Fibroblast of skin of left biceps (primary cell): ENCODE measurements around the gene PFAS.
"Not testable (repeated sequence)": the region's sequence is repeated elsewhere in the genome, so short reads cannot be mapped to it uniquely, and the experiment has no call there.

ENCODE experiments used
- DNase-seq, 2 experiments: peaks; one replicate each; pipeline ENCODE4 v3.0.0-alpha.2; 2013; ENCODE audit warnings: low read depth in 2 of 2

The PFAS gene, protein sequence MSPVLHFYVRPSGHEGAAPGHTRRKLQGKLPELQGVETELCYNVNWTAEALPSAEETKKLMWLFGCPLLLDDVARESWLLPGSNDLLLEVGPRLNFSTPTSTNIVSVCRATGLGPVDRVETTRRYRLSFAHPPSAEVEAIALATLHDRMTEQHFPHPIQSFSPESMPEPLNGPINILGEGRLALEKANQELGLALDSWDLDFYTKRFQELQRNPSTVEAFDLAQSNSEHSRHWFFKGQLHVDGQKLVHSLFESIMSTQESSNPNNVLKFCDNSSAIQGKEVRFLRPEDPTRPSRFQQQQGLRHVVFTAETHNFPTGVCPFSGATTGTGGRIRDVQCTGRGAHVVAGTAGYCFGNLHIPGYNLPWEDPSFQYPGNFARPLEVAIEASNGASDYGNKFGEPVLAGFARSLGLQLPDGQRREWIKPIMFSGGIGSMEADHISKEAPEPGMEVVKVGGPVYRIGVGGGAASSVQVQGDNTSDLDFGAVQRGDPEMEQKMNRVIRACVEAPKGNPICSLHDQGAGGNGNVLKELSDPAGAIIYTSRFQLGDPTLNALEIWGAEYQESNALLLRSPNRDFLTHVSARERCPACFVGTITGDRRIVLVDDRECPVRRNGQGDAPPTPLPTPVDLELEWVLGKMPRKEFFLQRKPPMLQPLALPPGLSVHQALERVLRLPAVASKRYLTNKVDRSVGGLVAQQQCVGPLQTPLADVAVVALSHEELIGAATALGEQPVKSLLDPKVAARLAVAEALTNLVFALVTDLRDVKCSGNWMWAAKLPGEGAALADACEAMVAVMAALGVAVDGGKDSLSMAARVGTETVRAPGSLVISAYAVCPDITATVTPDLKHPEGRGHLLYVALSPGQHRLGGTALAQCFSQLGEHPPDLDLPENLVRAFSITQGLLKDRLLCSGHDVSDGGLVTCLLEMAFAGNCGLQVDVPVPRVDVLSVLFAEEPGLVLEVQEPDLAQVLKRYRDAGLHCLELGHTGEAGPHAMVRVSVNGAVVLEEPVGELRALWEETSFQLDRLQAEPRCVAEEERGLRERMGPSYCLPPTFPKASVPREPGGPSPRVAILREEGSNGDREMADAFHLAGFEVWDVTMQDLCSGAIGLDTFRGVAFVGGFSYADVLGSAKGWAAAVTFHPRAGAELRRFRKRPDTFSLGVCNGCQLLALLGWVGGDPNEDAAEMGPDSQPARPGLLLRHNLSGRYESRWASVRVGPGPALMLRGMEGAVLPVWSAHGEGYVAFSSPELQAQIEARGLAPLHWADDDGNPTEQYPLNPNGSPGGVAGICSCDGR (N-terminal part only)

DNA sequence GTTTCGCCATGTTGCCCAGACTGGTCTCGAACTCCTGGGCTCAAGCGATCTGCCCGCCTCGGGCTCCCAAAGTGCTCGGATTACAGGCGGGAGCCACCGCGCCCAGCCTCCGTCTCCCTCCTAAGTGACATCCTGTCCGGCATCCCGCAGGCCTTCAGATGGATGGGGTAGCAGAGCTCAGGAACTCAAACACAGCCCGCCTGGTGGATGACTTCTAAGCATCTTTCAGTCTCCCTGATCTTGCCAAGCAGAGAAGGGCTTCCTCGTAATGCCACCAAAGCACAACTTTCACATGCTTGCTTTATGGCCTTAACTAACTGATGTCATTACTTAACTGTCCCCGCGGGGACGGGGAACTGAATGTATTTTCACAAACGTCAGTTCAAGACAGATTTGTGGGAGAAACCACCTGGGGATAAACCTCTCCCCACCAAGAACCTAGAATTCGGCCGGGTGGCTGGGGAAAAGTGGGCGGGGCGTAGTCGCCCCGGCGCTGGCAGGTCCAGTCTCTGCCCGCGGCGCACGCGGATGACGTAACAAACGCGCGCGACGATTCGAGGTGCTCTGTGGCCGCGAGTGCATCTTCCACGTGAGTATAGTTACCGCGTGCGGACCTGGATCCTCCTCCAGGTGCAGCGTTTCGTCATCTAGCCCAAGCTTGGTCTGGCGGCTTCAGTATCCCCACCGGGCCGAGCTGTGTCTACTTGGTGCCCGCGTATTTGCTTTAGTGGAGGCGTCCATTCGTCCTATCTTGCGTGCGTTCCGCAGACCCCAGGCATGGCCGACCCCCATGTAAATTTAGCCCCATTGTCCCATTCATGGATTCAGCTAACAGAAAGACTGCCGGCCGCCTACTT lies at the start of gene PFAS:
TSS of gene PFAS (plus strand) at position 539 of the 857 bp plus-strand sequence. CDS start 4,649 bp downstream, outside the sequence.
- DNase-seq, result peak; percentile 72 to 75

DNA sequence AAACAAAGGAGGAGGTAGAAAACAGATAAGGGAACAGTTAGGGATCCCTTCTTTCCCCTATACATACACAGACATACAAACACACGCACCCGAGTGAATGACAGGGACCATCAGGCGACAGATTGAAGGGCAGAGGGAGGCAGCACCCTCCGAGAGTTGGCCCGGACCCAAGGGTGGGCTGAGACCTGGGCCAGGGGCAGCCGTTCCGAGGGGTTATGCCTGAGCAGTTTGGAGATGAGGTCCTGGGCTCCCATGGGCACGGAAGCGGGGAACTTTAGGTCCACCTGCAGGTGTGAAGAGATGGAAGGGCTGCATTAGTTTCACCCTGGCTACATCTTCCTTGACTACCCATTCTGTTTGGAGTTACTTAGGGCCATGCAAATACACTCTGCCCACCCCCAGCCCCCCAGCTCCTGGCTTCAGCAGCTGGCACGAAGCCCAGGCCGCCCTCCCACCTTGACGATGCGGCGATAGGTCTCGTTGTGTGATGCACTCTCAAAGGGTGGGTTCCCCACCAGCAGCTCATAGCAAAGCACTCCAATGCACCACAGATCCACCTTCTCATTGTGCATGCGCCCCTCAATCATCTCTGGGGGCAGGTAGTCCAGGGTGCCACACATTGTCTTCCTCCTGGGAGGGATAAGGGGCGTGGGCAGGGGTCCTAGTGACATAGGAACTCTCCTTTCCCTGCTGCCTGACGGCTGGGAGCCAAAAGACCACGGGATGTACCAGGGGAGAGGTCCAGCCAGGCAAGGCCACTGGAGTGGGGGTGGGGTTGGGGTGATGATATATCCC lies 44.1 kb upstream of the PFAS start:
- DNase-seq, result no peak

- no peak for DNase-seq
Observed at GRCh38 chr17:8206536-8206935, 42.6 kb upstream of the PFAS start.

DNA sequence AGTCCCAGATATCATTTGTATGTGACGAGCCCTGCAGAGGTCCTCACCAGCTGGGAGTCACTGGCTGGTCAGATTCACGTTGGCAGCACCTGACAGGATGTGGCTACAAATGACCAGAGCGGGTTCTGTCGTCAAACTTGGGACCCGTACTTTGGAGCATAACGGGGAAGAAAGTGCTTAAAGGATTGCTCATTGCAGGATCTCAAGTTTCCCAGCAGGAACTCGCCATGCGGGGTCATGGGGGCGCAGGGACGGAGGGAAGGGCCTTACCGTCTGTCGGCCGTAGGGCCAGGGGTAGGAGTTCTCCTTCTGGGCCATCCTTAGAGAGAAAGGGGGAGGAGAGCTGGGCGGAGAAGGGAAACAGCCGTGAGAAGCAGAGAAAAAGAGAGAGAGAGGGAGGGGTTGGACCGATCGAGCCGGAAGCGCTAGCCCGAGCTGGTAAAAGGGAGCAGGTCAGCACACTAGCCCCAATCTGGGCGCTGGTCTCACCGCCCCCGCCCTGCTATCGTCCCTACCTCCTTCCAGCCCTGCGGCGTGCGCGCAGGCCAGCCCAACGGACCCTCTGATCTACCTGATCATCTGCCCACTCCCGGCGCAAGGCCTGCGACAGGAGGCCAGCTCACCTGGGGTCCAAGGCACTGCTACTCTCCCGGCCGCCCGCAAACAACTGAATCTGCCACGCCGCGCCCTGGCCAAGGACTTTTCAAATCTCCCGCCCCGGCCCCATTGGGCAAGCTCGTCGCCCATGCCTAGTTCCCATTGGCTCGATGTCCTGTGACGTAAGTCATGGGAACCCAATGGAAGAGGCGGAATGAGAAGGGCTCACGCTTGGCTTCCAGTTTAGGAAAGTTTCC lies 39.0 kb upstream of the PFAS start, which contains the start of gene AURKB:
TSS of gene AURKB (minus strand) at position 669 of the 854 bp plus-strand sequence. CDS start at position 318, 351 bp downstream.
- DNase-seq, result peak; percentile 92 to 94

DNA sequence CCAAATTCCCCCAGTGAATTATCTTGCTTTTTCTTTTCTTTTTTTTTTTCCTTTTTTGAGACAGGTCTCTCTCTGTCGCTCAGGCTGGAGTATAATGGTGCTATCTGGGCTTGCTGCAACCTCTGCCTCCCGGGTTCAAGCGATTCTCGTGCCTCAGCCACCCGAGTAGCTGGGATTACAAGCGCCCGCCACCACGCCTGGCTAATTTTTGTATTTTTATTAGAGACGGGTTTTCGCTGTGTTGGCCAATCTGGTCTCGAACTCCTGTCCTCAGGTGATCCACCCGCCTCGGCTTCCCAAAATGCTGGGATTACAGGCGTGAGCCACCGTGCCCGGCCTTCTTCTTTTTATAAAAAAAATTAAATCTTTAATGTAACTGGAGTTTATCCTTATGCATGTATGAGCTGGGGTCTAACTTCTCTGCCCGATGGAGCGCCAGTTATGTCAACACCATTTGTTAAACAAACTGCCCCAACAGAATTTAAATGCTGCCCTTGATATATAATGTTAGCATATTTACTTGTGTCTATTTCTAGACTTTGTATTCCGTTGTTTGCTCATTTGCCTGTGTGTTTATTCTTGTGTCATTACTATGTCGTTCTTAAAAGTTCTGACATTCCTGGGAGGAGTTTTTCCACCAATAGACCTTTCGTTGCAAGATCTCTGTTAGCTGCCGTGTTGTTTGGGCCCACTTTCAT lies 38.2 kb upstream of the PFAS start:
- no peak for DNase-seq

GRCh38 chr17:8212312-8213180 lies 36.5 kb upstream of the PFAS start:
- DNase-seq, result no peak

DNA sequence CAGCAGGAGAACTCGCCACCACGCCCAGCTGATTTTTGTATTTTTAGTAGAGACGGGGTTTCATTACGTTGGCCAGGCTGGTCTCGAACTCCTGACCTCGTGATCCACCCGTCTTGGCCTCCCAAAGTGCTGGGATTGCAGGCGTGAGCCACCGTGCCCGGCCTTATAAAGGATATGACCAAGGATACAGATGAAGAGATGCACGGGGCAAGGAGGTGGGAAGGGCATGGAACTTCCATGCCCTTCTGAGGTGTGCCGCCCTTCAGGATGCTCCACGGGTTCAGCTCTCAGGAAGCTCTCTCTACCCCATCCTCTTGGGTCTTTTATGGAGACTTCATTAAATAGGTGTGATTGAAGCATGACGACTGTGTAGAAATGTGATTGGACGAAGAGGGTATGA lies 35.1 kb upstream of the PFAS start:
- DNase-seq, result not testable (repeated sequence)

GRCh38 chr17:8220783-8221662 lies 28.1 kb upstream of the PFAS start:
- peak; percentile 82 to 86 for DNase-seq

DNA sequence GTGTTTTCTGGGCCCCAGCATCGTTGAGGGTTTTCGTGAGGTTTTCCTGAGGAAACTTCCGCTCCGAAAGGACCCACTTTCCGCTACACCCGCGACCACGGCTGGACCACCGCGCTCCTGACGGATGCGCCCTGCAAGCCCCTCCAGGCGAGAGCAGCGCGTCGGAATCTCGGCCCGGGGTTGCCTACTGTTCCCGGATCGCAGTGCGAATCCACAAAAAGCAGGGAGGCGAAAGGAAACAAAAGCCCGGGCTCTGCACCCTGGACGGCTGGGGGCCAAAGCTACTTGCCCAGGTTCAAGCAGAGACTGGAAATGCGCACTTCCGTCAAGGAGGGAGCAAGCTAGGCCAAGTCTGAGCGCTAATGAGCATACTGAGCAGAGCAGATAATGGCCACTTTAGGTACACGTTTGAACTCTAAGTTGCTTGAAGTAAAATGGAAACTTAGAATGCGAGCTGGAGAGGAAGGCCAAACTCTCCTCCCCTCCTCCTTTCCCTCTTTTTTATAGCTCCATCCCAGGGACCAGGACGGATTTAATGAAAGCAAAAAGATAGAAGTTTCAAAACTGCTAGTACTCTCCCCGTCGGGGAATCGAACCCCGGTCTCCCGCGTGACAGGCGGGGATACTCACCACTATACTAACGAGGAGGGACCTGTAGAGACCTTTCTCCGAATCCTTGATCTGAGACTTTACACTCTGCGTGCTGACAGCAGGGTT lies 27.3 kb upstream of the PFAS start:
- DNase-seq, result peak; percentile 69 to 76

- no peak for DNase-seq
Observed at GRCh38 chr17:8222380-8222629, 26.8 kb upstream of the PFAS start.

GRCh38 chr17:8222630-8223355 lies 26.3 kb upstream of the PFAS start:
- DNase-seq, result peak; percentile 87 to 92

DNA sequence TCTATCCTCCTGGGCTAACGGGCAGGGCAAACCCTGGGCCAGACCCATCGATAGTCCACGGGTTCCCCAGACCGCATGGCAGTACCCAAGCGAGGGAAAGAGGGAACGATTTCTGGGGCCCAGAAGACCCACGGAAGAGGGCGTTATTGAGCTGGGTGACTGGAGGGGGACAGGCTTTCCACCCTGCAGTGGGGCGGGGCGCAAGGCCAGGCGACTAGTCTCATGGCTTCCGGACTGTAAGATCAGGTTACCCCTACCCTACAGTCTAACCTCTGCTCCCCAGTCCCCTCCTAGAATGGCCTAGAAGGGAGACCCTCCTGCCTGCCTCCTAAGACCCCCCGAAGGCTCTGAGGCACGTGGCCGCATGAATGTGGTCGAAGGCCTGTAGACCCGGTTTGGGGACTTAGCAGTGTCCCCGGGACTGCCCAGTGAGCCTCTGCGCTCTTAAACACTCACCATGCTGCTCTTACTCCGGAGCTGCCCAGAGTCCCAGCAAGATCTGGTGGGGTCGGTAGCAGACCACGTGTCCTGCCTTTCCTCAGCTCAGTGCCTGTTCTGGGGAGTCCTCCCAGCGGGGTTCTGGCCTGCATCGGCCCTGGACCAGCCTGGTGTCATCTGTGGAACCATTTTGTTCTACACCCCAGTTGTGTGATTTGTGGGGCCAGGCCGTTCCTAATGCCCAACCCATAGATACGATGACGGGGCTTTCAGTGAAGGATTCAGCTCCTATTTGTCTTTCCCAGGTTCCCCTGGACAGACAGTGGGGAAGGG lies 25.5 kb upstream of the PFAS start:
- no peak for DNase-seq

DNA sequence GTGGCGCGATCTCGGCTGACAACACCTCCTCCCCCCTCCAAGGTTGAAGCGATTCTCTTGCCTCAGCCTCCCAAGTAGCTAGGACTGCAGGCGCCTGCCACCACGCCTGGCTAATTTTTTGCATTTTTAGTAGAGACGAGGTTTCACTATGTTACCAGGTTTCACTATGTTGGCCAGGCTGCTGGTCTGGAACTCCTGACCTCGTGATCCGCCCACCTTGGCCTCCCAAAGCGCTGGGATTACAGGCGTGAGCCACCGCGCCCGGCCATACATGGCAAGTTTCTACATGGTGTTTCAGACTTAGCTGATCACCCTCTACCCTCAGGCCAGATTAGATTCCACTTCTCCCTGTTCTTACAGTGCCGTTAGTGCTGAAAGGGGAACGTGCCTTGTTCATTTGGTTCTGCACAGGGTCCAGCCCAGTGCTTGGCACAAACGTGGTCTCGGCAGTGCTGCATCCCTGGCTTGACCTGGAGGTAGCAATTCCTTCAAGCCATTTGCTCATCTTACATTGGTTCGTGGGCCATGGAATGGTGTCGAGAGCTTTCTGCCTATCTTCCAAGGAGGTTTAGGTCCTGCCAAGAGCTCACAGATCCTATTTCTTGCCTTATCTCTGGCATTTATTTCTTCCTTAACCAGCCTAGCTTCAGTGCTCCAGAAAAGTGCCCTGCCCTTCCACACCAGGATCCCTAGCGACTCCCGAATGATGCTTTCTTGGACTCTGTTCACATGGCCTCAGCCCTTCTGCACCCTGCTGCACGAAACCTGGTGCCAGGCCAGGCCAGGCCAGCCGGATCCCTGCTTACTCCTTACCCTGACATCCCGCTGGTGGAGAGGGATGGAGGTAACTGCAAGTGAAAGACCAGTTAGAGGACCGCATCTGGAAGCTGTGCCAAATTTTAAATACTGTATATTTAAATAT lies 23.9 kb upstream of the PFAS start:
- no peak for DNase-seq
